B cell (primary cell): ENCODE measurements around the gene SLC29A4.

Experiments
- CTCF ChIP-seq: fragments of 200-600 bp; IDR thresholded peaks from one replicate; pipeline ENCODE4 v1.8.0; 2022; ENCODE audit warnings: antibody characterized with exemption, mild to moderate bottlenecking
- EZH2 ChIP-seq: IDR thresholded peaks from 2 replicates; pipeline ENCODE4 v1.6.1; 2012; ENCODE audit warnings: borderline replicate concordance, low read depth, mild to moderate bottlenecking, moderate library complexity, low read length; ENCODE audit not compliant: insufficient read depth, poor library complexity, severe bottlenecking

GRCh38 chr7:5255832-5256231 lies 26.9 kb upstream of the SLC29A4 start:
- TF ChIP-seq EZH2 (no peak), CTCF (no peak)
